Caco-2 (cell line): ENCODE results near the gene CCL13. TPM values are rescaled to one million over a fixed set of nuclear protein-coding genes. Genes with fewer than 3 reads are reported as not detected.

Experiments used
- BruUV-seq: library from RNA; stranded (reverse); fragments of 400-500 nt; replicated peaks from 2 replicates; lab custom pipeline; 2021; lab: Mats Ljungman, UMichigan
- CTCF ChIA-PET: fragments of 300-600 bp; sonication (Branson Sonifier 250); formaldehyde crosslinking; loops from one replicate; lab custom pipeline; 2022; ENCODE audit warnings: antibody characterized with exemption; lab: Charles Lee
- POLR2A ChIA-PET: fragments of 300-600 bp; sonication (Branson Sonifier 250); formaldehyde crosslinking; loops from one replicate; lab custom pipeline; 2022; ENCODE audit warnings: antibody characterized with exemption; lab: Charles Lee
- DNase-seq, 2 experiments: peaks; one replicate each; pipeline versions ENCODE4 v3.0.0 to v3.0.0-alpha.2; 2020 to 2022
- H3K27me3 ChIP-seq: replicated peaks from 2 replicates; pipeline ENCODE4 v1.6.0; 2011; ENCODE audit warnings: low read length; ENCODE audit not compliant: control insufficient read depth, insufficient read depth
- H3K36me3 ChIP-seq: 2 replicates; pipeline ENCODE4 v1.5.1; 2011; ENCODE audit warnings: low read length; ENCODE audit not compliant: control insufficient read depth, insufficient read depth
- H3K4me1 ChIP-seq: fragments of 250-450 bp; sonication (Bioruptor Pico); 2 replicates; pipeline ENCODE4 v1.5.1; 2020; ENCODE audit warnings: mild to moderate bottlenecking
- H3K4me3 ChIP-seq: 2 replicates; pipeline ENCODE4 v1.5.1; 2011; ENCODE audit warnings: low read depth, mild to moderate bottlenecking, control low read depth, low read length
- H3K9me3 ChIP-seq: fragments of 250-450 bp; sonication (Bioruptor Pico); 2 replicates; pipeline ENCODE4 v1.5.1; 2020; ENCODE audit warnings: mild to moderate bottlenecking, moderate library complexity
- H3K27ac Mint-ChIP-seq: one replicate; pipeline ENCODE4 v1.8.0; 2022; ENCODE audit warnings: mixed read lengths; ENCODE audit not compliant: unreplicated experiment
- H3K27me3 Mint-ChIP-seq: one replicate; pipeline ENCODE4 v1.8.0; 2022; ENCODE audit warnings: mixed read lengths; ENCODE audit not compliant: insufficient read depth, unreplicated experiment
- H3K36me3 Mint-ChIP-seq: one replicate; pipeline ENCODE4 v1.8.0; 2022; ENCODE audit warnings: mild to moderate bottlenecking, mixed read lengths; ENCODE audit not compliant: insufficient read depth, unreplicated experiment
- H3K4me1 Mint-ChIP-seq: one replicate; pipeline ENCODE4 v1.8.0; 2022; ENCODE audit warnings: low read depth, mixed read lengths; ENCODE audit not compliant: unreplicated experiment
- H3K4me3 Mint-ChIP-seq: one replicate; pipeline ENCODE4 v1.8.0; 2022; ENCODE audit warnings: mild to moderate bottlenecking, moderate library complexity, mixed read lengths; ENCODE audit not compliant: unreplicated experiment
- H3K9me3 Mint-ChIP-seq: one replicate; pipeline ENCODE4 v1.8.0; 2022; ENCODE audit warnings: mixed read lengths; ENCODE audit not compliant: unreplicated experiment
- intact Hi-C: fragments of 100-400 bp; cut with micrococcal nuclease; formaldehyde crosslinking; loops from one replicate; pipeline ENCODE4 v1.10.0; 2022; ENCODE audit not compliant: unreplicated experiment
- total RNA-seq: library from RNA; stranded (reverse); gene quantifications from 2 replicates; pipeline ENCODE4 v1.2.3, GENCODE V29; 2022
- TF ChIP-seq, protein P1 (sequence below), 2 experiments: fragments of 200-600 bp in 1 of 2; IDR thresholded peaks; 1 replicate in 1 of 2; 2 replicates in 1 of 2; pipeline versions ENCODE4 v1.5.1 to v1.8.0; 2011 to 2022; ENCODE audit warnings: antibody characterized with exemption in 1 of 2, control low read depth in 1 of 2, inconsistent platforms in 1 of 2, low read depth in 1 of 2, low read length in 1 of 2, mild to moderate bottlenecking in 1 of 2, moderate library complexity in 1 of 2; ENCODE audit not compliant: insufficient read depth in 1 of 2, severe bottlenecking in 1 of 2, unreplicated experiment in 1 of 2

CCL13 gene
- total RNA-seq, 1 experiment from 2014 or later, result not detected

DNA sequence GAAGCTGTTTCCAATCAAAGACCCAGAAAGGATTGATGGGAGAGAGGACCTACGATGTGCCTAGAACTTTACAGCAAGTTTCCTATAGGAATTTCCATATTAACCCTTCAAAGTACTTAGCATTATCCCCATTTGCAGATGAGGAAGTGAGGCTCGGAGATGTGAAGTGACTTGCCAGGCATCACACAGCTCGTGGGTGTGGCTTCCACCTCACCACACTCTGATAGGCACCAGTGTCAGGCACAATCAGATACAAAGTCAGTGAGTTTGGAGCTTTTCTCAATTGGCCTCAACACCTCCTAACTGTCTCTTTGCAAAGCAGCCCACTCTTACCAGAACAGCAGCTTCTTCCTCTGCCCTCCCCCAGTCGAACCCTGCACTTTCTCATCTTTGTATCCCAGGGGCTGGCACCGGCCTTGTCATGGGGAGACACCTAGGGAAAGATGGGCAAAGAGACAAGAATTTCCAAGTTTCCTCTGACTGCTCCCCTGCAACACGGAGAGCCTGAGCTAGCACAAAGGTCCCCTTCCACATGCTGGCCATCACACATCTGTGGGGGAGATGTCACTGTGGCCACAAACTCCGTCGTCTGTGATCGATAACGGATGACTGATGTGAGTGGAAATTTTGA lies 44.1 kb downstream of the CCL13 start:
- Mint-ChIP-seq H3K9me3 (no peaks in the 10 kb centered on the region), H3K27me3 (peaks cover 21% of the 10 kb centered on the region), H3K27ac (no peak overlapping the region), H3K36me3 (no peaks in the 10 kb centered on the region), H3K4me1 (no peaks in the 10 kb centered on the region), H3K4me3 (no peak overlapping the region)
- POLR2A ChIA-PET, result no interaction called here
- no TSS peak for BruUV-seq
- Histone ChIP-seq H3K4me3 (no peak overlapping the region), H3K36me3 (no peaks in the 10 kb centered on the region), H3K27me3 (no peaks in the 10 kb centered on the region; the same call in 1 of the 2 replicates), H3K9me3 (no peaks in the 10 kb centered on the region), H3K4me1 (no peaks in the 10 kb centered on the region)
- TF ChIP-seq, protein P1, sequence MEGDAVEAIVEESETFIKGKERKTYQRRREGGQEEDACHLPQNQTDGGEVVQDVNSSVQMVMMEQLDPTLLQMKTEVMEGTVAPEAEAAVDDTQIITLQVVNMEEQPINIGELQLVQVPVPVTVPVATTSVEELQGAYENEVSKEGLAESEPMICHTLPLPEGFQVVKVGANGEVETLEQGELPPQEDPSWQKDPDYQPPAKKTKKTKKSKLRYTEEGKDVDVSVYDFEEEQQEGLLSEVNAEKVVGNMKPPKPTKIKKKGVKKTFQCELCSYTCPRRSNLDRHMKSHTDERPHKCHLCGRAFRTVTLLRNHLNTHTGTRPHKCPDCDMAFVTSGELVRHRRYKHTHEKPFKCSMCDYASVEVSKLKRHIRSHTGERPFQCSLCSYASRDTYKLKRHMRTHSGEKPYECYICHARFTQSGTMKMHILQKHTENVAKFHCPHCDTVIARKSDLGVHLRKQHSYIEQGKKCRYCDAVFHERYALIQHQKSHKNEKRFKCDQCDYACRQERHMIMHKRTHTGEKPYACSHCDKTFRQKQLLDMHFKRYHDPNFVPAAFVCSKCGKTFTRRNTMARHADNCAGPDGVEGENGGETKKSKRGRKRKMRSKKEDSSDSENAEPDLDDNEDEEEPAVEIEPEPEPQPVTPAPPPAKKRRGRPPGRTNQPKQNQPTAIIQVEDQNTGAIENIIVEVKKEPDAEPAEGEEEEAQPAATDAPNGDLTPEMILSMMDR (IDR thresholded peaks at IDR 0.05; ENCODE audit: insufficient read depth in 1 of 2, low read depth in 1 of 2, low read length in 1 of 2, severe bottlenecking in 1 of 2, unreplicated experiment in 1 of 2), result no peak
- CTCF ChIA-PET, result no interaction called here
- no peak for DNase-seq
- intact Hi-C loops, result no loop called here

DNA sequence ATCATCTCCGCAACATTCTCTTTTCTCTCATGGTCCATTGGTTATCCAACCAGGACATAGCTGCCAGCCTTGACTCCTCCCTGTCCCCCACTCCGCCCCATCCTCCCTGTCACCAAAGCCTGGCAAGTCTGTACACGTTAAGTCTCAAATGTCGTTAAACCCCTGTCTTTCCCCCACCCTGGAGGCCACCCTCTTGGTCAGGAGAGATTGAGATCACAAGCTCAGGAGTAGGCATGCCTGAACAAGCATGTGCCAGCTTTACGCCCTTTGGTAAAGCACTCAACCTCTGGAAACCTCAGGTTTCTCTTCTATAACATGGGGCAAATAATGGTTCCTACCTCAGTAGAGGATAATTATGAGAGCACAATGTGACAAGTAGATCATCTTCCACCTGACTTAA lies 44.9 kb downstream of the CCL13 start:
- Histone ChIP-seq H3K4me3 (no peak overlapping the region), H3K9me3 (no peaks in the 10 kb centered on the region), H3K4me1 (no peaks in the 10 kb centered on the region), H3K27me3 (no peaks in the 10 kb centered on the region; the same call in 1 of the 2 replicates), H3K36me3 (no peaks in the 10 kb centered on the region)
- DNase-seq, result no peak
- Mint-ChIP-seq H3K36me3 (no peaks in the 10 kb centered on the region), H3K27ac (no peak overlapping the region), H3K9me3 (no peaks in the 10 kb centered on the region), H3K27me3 (peaks cover 20% of the 10 kb centered on the region), H3K4me3 (no peak overlapping the region), H3K4me1 (no peaks in the 10 kb centered on the region)
- POLR2A ChIA-PET, result no interaction called here
- intact Hi-C loops, result no loop called here
- TF ChIP-seq, protein P1 (IDR thresholded peaks at IDR 0.05; ENCODE audit: insufficient read depth in 1 of 2, low read depth in 1 of 2, low read length in 1 of 2, severe bottlenecking in 1 of 2, unreplicated experiment in 1 of 2), result no peak
- BruUV-seq, result no TSS peak
- CTCF ChIA-PET, result no interaction called here

DNA sequence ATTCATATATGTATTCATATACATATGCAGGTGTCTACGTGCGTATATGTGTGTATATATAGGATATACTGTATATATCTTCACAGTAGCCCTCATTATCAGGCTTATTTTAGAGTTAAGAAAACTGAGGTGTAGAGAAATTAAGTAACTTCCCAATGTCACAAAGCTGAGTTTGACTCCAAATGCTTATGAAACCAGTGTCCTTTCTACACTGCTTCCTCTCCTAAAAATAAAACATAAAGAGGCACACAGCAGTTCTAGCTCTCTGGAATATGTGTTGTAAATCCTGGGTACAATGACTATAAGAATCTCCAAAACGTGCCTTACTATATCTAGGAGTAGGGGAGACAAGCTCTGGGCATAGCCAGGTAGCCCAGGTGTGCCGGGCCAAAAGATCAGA lies 46.7 kb downstream of the CCL13 start:
- no peak overlapping the region for H3K4me3 ChIP-seq
- no peak overlapping the region for H3K4me3 Mint-ChIP-seq
- no peaks in the 10 kb centered on the region for H3K4me1 Mint-ChIP-seq
- H3K36me3 Mint-ChIP-seq, result no peaks in the 10 kb centered on the region
- no peak for DNase-seq
- H3K9me3 Mint-ChIP-seq, result no peaks in the 10 kb centered on the region
- TF ChIP-seq, protein P1 (IDR thresholded peaks at IDR 0.05; ENCODE audit: insufficient read depth in 1 of 2, low read depth in 1 of 2, low read length in 1 of 2, severe bottlenecking in 1 of 2, unreplicated experiment in 1 of 2), result no peak
- no peaks in the 10 kb centered on the region for H3K36me3 ChIP-seq
- ChIA-PET CTCF (no interaction called here), POLR2A (no interaction called here)
- no TSS peak for BruUV-seq
- H3K9me3 ChIP-seq, result no peaks in the 10 kb centered on the region
- intact Hi-C loops, result no loop called here
- H3K27ac Mint-ChIP-seq, result no peak overlapping the region
- H3K27me3 Mint-ChIP-seq, result peaks cover 11% of the 10 kb centered on the region
- H3K27me3 ChIP-seq, result no peaks in the 10 kb centered on the region; the same call in 1 of the 2 replicates
- H3K4me1 ChIP-seq, result no peaks in the 10 kb centered on the region
